GM21528 (cell line): ENCODE measurements around the gene PCP4L1.
"Not testable (repeated sequence)": the region's sequence is repeated elsewhere in the genome, so short reads cannot be mapped to it uniquely, and the experiment has no call there.

Source experiments
- ATAC-seq: cut with Tn5 transposase; IDR thresholded peaks from one replicate; pipeline ENCODE4 v1.9.1; 2021; ENCODE audit warnings: mild to moderate bottlenecking, moderate library complexity; ENCODE audit not compliant: unreplicated experiment, low FRiP score

Gene PCP4L1

GRCh38 chr1:161258439-161259344 lies at the start of gene PCP4L1:
PCP4L1 (plus strand) TSS chr1:161258745; CDS start chr1:161258975, 230 bp downstream.
- no peak for ATAC-seq

- ATAC-seq = no peak
Observed at GRCh38 chr1:161209790-161210409, 48.6 kb upstream of the PCP4L1 start.

GRCh38 chr1:161214369-161214768 lies 44.2 kb upstream of the PCP4L1 start:
- ATAC-seq = no peak

GRCh38 chr1:161215076-161215475 lies 43.5 kb upstream of the PCP4L1 start, which contains the start of gene FCER1G:
FCER1G (plus strand) TSS chr1:161215295; CDS start chr1:161215322, 27 bp downstream.
- ATAC-seq = no peak

- peak; percentile 84 for ATAC-seq
Observed at GRCh38 chr1:161216945-161217712, 41.4 kb upstream of the PCP4L1 start.

- ATAC-seq = no peak
Observed at GRCh38 chr1:161217831-161218230, 40.7 kb upstream of the PCP4L1 start.

- ATAC-seq = no peak
Observed at GRCh38 chr1:161218301-161219077, 40.1 kb upstream of the PCP4L1 start.

GRCh38 chr1:161219078-161219892 lies 39.3 kb upstream of the PCP4L1 start:
- no peak for ATAC-seq

- no peak for ATAC-seq
Observed at GRCh38 chr1:161220002-161220401, 38.5 kb upstream of the PCP4L1 start.

GRCh38 chr1:161222175-161223019 lies 36.1 kb upstream of the PCP4L1 start:
- no peak for ATAC-seq

GRCh38 chr1:161223805-161224694 lies 34.5 kb upstream of the PCP4L1 start:
- ATAC-seq = no peak

GRCh38 chr1:161224695-161225087 lies 33.9 kb upstream of the PCP4L1 start:
- not testable (repeated sequence) for ATAC-seq

GRCh38 chr1:161225178-161225533 lies 33.4 kb upstream of the PCP4L1 start:
- no peak for ATAC-seq

GRCh38 chr1:161225534-161226319 lies 32.8 kb upstream of the PCP4L1 start, which contains the start of gene TOMM40L:
TOMM40L (plus strand) TSS chr1:161226060; CDS start chr1:161226490, 430 bp downstream.
- ATAC-seq = peak; percentile 94

GRCh38 chr1:161226320-161226711 lies 32.2 kb upstream of the PCP4L1 start:
- no peak for ATAC-seq

- ATAC-seq = no peak
Observed at GRCh38 chr1:161226759-161227158, 31.8 kb upstream of the PCP4L1 start.
